ENCODE measurements around the gene B2M.
"Not testable (repeated sequence)": the region's sequence is repeated elsewhere in the genome, so short reads cannot be mapped to it uniquely, and the experiment has no call there.

DNA sequence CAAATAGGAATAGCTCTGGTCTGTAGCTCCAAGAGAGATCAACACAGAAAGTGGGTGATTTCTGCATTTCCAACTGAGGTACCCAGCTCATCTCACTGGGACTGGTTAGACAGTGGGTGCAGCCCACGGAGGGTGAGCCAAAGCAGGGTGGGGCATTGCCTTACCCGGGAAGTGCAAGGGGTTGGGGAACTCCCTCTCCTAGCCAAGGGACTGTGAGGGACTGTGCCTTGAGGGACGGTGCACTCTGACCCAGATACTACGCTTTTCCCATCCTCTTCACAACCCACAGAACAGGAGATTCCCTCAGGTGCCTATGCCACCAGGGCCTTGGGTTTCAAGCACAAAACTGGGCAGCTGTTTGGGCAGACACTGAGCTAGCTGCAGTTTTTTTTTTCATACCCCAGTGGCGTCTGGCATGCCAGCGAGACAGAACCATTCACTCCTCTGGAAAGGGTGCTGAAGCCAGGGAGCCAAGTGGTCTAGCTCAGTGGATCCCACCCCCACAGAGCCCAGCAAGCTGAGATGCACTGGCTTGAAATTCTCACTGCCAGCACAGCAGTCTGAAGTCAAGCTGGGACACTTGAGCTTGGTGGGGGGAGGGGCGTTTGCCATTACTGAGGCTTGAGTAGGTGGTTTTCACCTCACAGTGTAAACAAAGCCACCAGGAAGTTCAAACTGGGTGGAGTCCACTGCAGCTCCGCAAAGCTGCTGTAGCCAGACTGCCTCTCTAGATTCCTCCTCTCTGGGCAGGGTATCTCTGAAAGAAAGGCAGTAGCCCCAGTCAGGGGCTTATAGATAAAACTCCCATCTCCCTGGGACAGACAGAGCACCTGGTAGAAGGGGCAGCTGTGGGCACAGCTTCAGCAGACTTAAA lies 28.3 kb upstream of the B2M start:
- TF ChIP-seq NRF1 (conservative IDR thresholded peaks at IDR 0.05; ENCODE audit: low read depth, low read length); POLR2A (IDR thresholded peaks at IDR 0.05; ENCODE audit: low read depth, low read length); RAD51 (IDR thresholded peaks at IDR 0.05); POLR2AphosphoS5 (IDR thresholded peaks at IDR 0.05; ENCODE audit: low read length); SPI1 (IDR thresholded peaks at IDR 0.05; ENCODE audit: borderline replicate concordance, insufficient read depth, low read depth, low read length); NFYA (IDR thresholded peaks at IDR 0.05; ENCODE audit: borderline replicate concordance, low read depth, low read length); ETV6 (conservative IDR thresholded peaks at IDR 0.05 in 1 of 2, IDR thresholded peaks at IDR 0.05 in 1 of 2; ENCODE audit: borderline replicate concordance in 1 of 2, low read depth in 1 of 2); EP300 (IDR thresholded peaks at IDR 0.05; ENCODE audit: borderline replicate concordance in 1 of 2, control insufficient read depth in 1 of 2, low read depth in 2 of 2, low read length in 2 of 2); NR2C2 (IDR thresholded peaks at IDR 0.05; ENCODE audit: borderline replicate concordance, control insufficient read depth, insufficient read length, low read depth); CBX3 (IDR thresholded peaks at IDR 0.05; ENCODE audit: borderline replicate concordance, low read depth): not testable (repeated sequence)
- TF ChIP-seq, protein P1, sequence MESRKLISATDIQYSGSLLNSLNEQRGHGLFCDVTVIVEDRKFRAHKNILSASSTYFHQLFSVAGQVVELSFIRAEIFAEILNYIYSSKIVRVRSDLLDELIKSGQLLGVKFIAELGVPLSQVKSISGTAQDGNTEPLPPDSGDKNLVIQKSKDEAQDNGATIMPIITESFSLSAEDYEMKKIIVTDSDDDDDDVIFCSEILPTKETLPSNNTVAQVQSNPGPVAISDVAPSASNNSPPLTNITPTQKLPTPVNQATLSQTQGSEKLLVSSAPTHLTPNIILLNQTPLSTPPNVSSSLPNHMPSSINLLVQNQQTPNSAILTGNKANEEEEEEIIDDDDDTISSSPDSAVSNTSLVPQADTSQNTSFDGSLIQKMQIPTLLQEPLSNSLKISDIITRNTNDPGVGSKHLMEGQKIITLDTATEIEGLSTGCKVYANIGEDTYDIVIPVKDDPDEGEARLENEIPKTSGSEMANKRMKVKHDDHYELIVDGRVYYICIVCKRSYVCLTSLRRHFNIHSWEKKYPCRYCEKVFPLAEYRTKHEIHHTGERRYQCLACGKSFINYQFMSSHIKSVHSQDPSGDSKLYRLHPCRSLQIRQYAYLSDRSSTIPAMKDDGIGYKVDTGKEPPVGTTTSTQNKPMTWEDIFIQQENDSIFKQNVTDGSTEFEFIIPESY (IDR thresholded peaks at IDR 0.05) = not testable (repeated sequence)
- TF ChIP-seq, protein P2, sequence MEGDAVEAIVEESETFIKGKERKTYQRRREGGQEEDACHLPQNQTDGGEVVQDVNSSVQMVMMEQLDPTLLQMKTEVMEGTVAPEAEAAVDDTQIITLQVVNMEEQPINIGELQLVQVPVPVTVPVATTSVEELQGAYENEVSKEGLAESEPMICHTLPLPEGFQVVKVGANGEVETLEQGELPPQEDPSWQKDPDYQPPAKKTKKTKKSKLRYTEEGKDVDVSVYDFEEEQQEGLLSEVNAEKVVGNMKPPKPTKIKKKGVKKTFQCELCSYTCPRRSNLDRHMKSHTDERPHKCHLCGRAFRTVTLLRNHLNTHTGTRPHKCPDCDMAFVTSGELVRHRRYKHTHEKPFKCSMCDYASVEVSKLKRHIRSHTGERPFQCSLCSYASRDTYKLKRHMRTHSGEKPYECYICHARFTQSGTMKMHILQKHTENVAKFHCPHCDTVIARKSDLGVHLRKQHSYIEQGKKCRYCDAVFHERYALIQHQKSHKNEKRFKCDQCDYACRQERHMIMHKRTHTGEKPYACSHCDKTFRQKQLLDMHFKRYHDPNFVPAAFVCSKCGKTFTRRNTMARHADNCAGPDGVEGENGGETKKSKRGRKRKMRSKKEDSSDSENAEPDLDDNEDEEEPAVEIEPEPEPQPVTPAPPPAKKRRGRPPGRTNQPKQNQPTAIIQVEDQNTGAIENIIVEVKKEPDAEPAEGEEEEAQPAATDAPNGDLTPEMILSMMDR (IDR thresholded peaks at IDR 0.05 in 2 of 3, conservative IDR thresholded peaks at IDR 0.05 in 1 of 3; ENCODE audit: control insufficient read depth in 2 of 3, extremely low read depth in 1 of 3, insufficient read depth in 1 of 3, low read depth in 3 of 3, low read length in 3 of 3) = not testable (repeated sequence)
- TF ChIP-seq, protein P3, sequence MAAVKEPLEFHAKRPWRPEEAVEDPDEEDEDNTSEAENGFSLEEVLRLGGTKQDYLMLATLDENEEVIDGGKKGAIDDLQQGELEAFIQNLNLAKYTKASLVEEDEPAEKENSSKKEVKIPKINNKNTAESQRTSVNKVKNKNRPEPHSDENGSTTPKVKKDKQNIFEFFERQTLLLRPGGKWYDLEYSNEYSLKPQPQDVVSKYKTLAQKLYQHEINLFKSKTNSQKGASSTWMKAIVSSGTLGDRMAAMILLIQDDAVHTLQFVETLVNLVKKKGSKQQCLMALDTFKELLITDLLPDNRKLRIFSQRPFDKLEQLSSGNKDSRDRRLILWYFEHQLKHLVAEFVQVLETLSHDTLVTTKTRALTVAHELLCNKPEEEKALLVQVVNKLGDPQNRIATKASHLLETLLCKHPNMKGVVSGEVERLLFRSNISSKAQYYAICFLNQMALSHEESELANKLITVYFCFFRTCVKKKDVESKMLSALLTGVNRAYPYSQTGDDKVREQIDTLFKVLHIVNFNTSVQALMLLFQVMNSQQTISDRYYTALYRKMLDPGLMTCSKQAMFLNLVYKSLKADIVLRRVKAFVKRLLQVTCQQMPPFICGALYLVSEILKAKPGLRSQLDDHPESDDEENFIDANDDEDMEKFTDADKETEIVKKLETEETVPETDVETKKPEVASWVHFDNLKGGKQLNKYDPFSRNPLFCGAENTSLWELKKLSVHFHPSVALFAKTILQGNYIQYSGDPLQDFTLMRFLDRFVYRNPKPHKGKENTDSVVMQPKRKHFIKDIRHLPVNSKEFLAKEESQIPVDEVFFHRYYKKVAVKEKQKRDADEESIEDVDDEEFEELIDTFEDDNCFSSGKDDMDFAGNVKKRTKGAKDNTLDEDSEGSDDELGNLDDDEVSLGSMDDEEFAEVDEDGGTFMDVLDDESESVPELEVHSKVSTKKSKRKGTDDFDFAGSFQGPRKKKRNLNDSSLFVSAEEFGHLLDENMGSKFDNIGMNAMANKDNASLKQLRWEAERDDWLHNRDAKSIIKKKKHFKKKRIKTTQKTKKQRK (IDR thresholded peaks at IDR 0.05; ENCODE audit: low read depth, low read length) = not testable (repeated sequence)
- TF ChIP-seq, protein P4, sequence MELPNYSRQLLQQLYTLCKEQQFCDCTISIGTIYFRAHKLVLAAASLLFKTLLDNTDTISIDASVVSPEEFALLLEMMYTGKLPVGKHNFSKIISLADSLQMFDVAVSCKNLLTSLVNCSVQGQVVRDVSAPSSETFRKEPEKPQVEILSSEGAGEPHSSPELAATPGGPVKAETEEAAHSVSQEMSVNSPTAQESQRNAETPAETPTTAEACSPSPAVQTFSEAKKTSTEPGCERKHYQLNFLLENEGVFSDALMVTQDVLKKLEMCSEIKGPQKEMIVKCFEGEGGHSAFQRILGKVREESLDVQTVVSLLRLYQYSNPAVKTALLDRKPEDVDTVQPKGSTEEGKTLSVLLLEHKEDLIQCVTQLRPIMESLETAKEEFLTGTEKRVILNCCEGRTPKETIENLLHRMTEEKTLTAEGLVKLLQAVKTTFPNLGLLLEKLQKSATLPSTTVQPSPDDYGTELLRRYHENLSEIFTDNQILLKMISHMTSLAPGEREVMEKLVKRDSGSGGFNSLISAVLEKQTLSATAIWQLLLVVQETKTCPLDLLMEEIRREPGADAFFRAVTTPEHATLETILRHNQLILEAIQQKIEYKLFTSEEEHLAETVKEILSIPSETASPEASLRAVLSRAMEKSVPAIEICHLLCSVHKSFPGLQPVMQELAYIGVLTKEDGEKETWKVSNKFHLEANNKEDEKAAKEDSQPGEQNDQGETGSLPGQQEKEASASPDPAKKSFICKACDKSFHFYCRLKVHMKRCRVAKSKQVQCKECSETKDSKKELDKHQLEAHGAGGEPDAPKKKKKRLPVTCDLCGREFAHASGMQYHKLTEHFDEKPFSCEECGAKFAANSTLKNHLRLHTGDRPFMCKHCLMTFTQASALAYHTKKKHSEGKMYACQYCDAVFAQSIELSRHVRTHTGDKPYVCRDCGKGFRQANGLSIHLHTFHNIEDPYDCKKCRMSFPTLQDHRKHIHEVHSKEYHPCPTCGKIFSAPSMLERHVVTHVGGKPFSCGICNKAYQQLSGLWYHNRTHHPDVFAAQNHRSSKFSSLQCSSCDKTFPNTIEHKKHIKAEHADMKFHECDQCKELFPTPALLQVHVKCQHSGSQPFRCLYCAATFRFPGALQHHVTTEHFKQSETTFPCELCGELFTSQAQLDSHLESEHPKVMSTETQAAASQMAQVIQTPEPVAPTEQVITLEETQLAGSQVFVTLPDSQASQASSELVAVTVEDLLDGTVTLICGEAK (IDR thresholded peaks at IDR 0.05; ENCODE audit: borderline replicate concordance) = not testable (repeated sequence)
